ENCODE data around the gene GDA. TPM values are rescaled to one million over a fixed set of nuclear protein-coding genes. Genes with fewer than 3 reads are reported as not detected.

Gene GDA
- total and polyA plus RNA-seq, 2 of the 8 experiments (the other 6 are each of a cell fraction or from before 2014, with no cell fraction given) = 0.35 to 3.0 TPM

DNA sequence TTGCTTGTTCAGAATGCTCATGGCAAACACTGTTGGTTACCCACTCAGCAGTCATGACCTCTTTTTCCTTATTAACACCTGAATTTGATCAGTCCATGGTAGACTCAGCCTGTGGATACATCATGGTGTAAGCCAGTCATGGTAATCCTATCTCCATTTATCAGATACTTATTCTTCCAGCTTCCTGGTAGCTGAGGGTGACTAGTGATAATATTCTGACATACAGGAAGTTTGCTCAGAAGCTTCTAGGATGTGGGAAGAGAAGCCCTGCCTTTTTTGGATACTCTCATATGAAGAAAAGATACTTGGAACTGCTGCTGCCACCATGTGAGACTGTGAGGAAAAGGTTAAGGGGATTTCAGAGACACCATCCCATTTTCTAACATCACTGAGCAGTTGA is 7.3 kb downstream of the GDA start:
- no peak overlapping the region for H3K9ac ChIP-seq (replicated peaks in 1 of 4; ENCODE audit: extremely low read depth in 1 of 4, low read depth in 3 of 4, low read length in 3 of 4)
- H3K4me1 ChIP-seq (replicated peaks in 1 of 4; ENCODE audit: control insufficient read depth in 3 of 4, insufficient read depth in 4 of 4, low read length in 3 of 4) = no peaks in the 10 kb centered on the region
- H3K79me1 ChIP-seq (ENCODE audit: low read depth, low read length) = no peaks in the 10 kb centered on the region
- no peak overlapping the region for H2AK5ac ChIP-seq (ENCODE audit: low read depth, low read length)
- no peak overlapping the region for H2BK5ac ChIP-seq (ENCODE audit: low read depth, low read length)
- H3K4me3 ChIP-seq (ENCODE audit: extremely low read depth in 1 of 4, insufficient read depth in 2 of 4, low read depth in 3 of 4, low read length in 4 of 4) = no peak overlapping the region
- no peak overlapping the region for H2BK12ac ChIP-seq (ENCODE audit: low read depth, low read length)
- H2BK120ac ChIP-seq (replicated peaks; ENCODE audit: low read depth, low read length) = no peak overlapping the region
- H2BK15ac ChIP-seq (ENCODE audit: low read length) = no peak overlapping the region
- CTCF ChIA-PET (ENCODE audit: partially characterized antibody) = interaction anchor here (0.7 to 1.2 kb wide), 2 partner anchors 47 to 597 kb away, joined by 3 read pairs; no protein-coding TSS in a partner anchor
- no peak overlapping the region for H4K91ac ChIP-seq (replicated peaks; ENCODE audit: insufficient read length, low read length)
- H3K9me3 ChIP-seq (ENCODE audit: insufficient read depth in 2 of 2, low read depth in 1 of 2, low read length in 1 of 2) = no peaks in the 10 kb centered on the region
- no peak overlapping the region for H3K4ac ChIP-seq (replicated peaks; ENCODE audit: insufficient read length, low read depth, low read length)
- no peak overlapping the region for H3K23ac ChIP-seq (ENCODE audit: insufficient read length)
- no peak for DNase-seq (ENCODE audit: low read depth in 1 of 2, low spot score in 2 of 2)
- H2AFZ ChIP-seq (ENCODE audit: low read length) = 0 out of 2 replicates have a peak overlapping the region, but pooled peaks have one; percentile 23
- no peak overlapping the region for H3K18ac ChIP-seq (ENCODE audit: extremely low read depth, low read length)
- no peak overlapping the region for H3K27ac ChIP-seq (ENCODE audit: low read depth, low read length)
- POLR2A ChIA-PET (ENCODE audit: partially characterized antibody) = interaction anchor here (0.6 kb wide), 1 partner anchor 264 kb away, joined by 4 read pairs; no protein-coding TSS in a partner anchor
- no peaks in the 10 kb centered on the region for H3K79me2 ChIP-seq (ENCODE audit: control insufficient read depth in 1 of 2, insufficient read depth in 2 of 2, low read length in 2 of 2)
- no peak overlapping the region for H4K8ac ChIP-seq (ENCODE audit: extremely low read depth, insufficient read depth, low read length)
- no peak overlapping the region for H3K56ac ChIP-seq (replicated peaks; ENCODE audit: insufficient read length, low read depth, low read length)
- no peak overlapping the region for H3K14ac ChIP-seq (ENCODE audit: insufficient read length)
- no peaks in the 10 kb centered on the region for H4K20me1 ChIP-seq (replicated peaks in 1 of 2; ENCODE audit: control insufficient read depth in 1 of 2, insufficient read depth in 2 of 2, low read length in 2 of 2)
- TF ChIP-seq, protein P1, sequence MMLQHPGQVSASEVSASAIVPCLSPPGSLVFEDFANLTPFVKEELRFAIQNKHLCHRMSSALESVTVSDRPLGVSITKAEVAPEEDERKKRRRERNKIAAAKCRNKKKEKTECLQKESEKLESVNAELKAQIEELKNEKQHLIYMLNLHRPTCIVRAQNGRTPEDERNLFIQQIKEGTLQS (IDR thresholded peaks at IDR 0.05; ENCODE audit: insufficient read depth, low read depth, low read length) = no peak
- TF ChIP-seq CBX8 (IDR thresholded peaks at IDR 0.05; ENCODE audit: borderline replicate concordance, low read depth, low read length) = no peak
- no peak for TF ChIP-seq KDM4A (IDR thresholded peaks at IDR 0.05; ENCODE audit: low read depth, low read length, severe bottlenecking)
- no peak for TF ChIP-seq PHF8 (conservative IDR thresholded peaks at IDR 0.05; ENCODE audit: low read depth, low read length)
- no peak for TF ChIP-seq CTBP2 (IDR thresholded peaks at IDR 0.05; ENCODE audit: borderline replicate concordance, insufficient read depth, insufficient read length, low read length)
- TF ChIP-seq CEBPB (IDR thresholded peaks at IDR 0.05; ENCODE audit: low read depth, low read length) = no peak
- no peak for TF ChIP-seq KDM5A (IDR thresholded peaks at IDR 0.05; ENCODE audit: low read length)
- TF ChIP-seq JUN (IDR thresholded peaks at IDR 0.05; ENCODE audit: low read depth, low read length) = no peak
- no peak for TF ChIP-seq CBX5 (IDR thresholded peaks at IDR 0.05; ENCODE audit: low read depth, low read length)
- TF ChIP-seq SAP30 (IDR thresholded peaks at IDR 0.05; ENCODE audit: insufficient read depth, insufficient replicate concordance, low read length) = no peak
- no peak for TF ChIP-seq TBP (IDR thresholded peaks at IDR 0.05; ENCODE audit: low read depth, low read length)
- TF ChIP-seq TCF12 (IDR thresholded peaks at IDR 0.05; ENCODE audit: low read depth, low read length) = no peak
- TF ChIP-seq JUND (IDR thresholded peaks at IDR 0.05; ENCODE audit: low read length) = no peak
- H4K5ac ChIP-seq (ENCODE audit: insufficient read length, low read depth, low read length) = no peak overlapping the region
- H3K36me3 ChIP-seq (ENCODE audit: control insufficient read depth in 2 of 4, insufficient read depth in 4 of 4, low read length in 3 of 4) = no peaks in the 10 kb centered on the region
- no peak overlapping the region for H3K4me2 ChIP-seq (ENCODE audit: insufficient read depth in 1 of 2, low read depth in 2 of 2, low read length in 2 of 2)
- no peaks in the 10 kb centered on the region for H3K27me3 ChIP-seq (replicated peaks in 1 of 4; ENCODE audit: control insufficient read depth in 3 of 4, extremely low read depth in 1 of 4, insufficient read depth in 3 of 4, low read length in 3 of 4)
- no peaks in the 10 kb centered on the region for H3K23me2 ChIP-seq (ENCODE audit: low read depth, low read length)
- H2BK20ac ChIP-seq (ENCODE audit: low read length) = no peak overlapping the region
- FAIRE-seq = no peak
